ENCODE results near the gene MATN1.

MATN1 gene

GRCh38 chr1:30730346-30731108 lies 7.1 kb upstream of the MATN1 start:
- no peak for DNase-seq

- no peak for DNase-seq
Measured at GRCh38 chr1:30729901-30730300, 6.5 kb upstream of the MATN1 start.

- no peak for DNase-seq
Measured at GRCh38 chr1:30728832-30729638, 5.7 kb upstream of the MATN1 start.

GRCh38 chr1:30728340-30728739 lies 5.0 kb upstream of the MATN1 start:
- DNase-seq = no peak

- DNase-seq = no peak
Measured at GRCh38 chr1:30727824-30728223, 4.4 kb upstream of the MATN1 start.

GRCh38 chr1:30726773-30727684 lies 3.6 kb upstream of the MATN1 start:
- DNase-seq = no peak

- no peak for DNase-seq
Measured at GRCh38 chr1:30726236-30726635, 2.9 kb upstream of the MATN1 start.

GRCh38 chr1:30725450-30726095 lies 2.2 kb upstream of the MATN1 start:
- no peak for DNase-seq

- DNase-seq = no peak
Measured at GRCh38 chr1:30724655-30725421, 1.5 kb upstream of the MATN1 start.

- DNase-seq = no peak
Measured at GRCh38 chr1:30724175-30724574, 790 bp upstream of the MATN1 start.

GRCh38 chr1:30721812-30722537 lies 1.4 kb downstream of the MATN1 start:
- DNase-seq = no peak

GRCh38 chr1:30721341-30721793 lies 2.0 kb downstream of the MATN1 start:
- no peak for DNase-seq

GRCh38 chr1:30720271-30721223 lies 2.8 kb downstream of the MATN1 start:
- no peak for DNase-seq

- DNase-seq = no peak
Measured at GRCh38 chr1:30719406-30720270, 3.7 kb downstream of the MATN1 start.

- DNase-seq = peak; percentile 84
Measured at GRCh38 chr1:30718636-30719405, 4.6 kb downstream of the MATN1 start.

- DNase-seq = peak; percentile 100
Measured at GRCh38 chr1:30718091-30718635, 5.2 kb downstream of the MATN1 start.

GRCh38 chr1:30716646-30717045 lies 6.7 kb downstream of the MATN1 start:
- no peak for DNase-seq

- no peak for DNase-seq
Measured at GRCh38 chr1:30715886-30716285, 7.5 kb downstream of the MATN1 start.
